GM12892 (cell line): ENCODE data around the gene CHURC1.

ENCODE experiments used
- DNase-seq: peaks from one replicate; pipeline ENCODE4 v3.0.0; 2011; ENCODE audit not compliant: insufficient read length
- FAIRE-seq: peaks from 2 replicates; lab custom pipeline; 2011; peaks lifted over from hg19 to GRCh38; lab: Jason Lieb, UNC
- POLR2A ChIP-seq: IDR thresholded peaks from 2 replicates; pipeline ENCODE4 v1.6.1; 2011; ENCODE audit warnings: low read depth, low read length, control low read depth
- POLR2AphosphoS5 ChIP-seq: IDR thresholded peaks from 2 replicates; pipeline ENCODE4 v1.6.1; 2011; ENCODE audit warnings: low read depth, low read length, control low read depth
- TAF1 ChIP-seq: IDR thresholded peaks from 2 replicates; pipeline ENCODE4 v1.6.1; 2011; ENCODE audit warnings: low read depth, mild to moderate bottlenecking, control low read depth, low read length, borderline replicate concordance

Gene CHURC1

DNA sequence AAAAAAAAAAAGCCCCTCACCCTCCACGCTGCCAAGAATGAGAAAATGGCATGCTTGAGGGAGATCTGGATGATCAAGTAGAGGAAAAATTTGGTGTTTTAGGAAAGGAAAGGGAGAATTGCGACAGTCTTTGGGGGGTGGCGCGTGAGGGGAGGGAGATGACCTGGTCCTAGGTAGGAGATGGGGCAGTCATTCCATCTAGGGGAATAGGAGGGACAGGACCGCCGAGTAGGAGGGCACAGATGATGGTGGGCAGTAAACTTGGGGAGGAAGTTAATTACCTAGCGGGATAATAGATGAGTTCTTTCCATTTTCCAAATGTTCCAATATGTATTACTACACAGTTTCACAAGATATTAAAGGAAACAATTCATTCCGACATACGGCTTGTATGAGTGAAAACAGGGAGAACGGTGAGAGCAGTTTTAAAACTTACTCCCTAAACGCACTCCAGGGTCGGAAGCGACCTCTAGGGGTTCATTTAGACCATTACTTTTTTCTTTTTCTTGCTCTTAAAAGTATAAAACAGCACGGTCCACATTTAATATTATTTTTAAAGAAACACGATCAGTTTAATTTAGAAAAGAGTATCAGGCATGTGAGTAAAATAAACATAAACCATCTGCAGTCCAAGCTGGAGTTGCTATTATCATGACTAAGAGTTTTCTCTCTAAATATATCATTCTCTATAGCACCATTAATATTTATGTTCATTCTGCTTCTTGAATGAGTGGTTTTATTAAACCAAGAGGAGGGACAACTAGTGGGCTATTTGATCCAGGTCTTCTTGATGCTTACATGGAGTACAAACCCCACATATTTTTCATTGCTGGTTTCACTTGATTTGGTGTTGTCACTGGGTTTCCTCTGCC lies 69.4 kb downstream of the CHURC1 start:
- peak; percentile 64 for FAIRE-seq
- TF ChIP-seq TAF1 = no peak
- no peak for TF ChIP-seq POLR2AphosphoS5
- TF ChIP-seq POLR2A = no peak
- no peak for DNase-seq
